NK-92 treated with Interleukin-12 subunit alpha and Interleukin-12 subunit beta, amount 100 ng/mL, for 24 hours (cell line): ENCODE results near the gene SLC8A2.

Experiments
- DNase-seq: peaks from one replicate; lab custom pipeline; 2025; lab: John Stamatoyannopoulos, UW

SLC8A2 gene

GRCh38 chr19:47379381-47379938 lies 92.2 kb downstream of the SLC8A2 start:
- no peak for DNase-seq

- DNase-seq: no peak
Observed at GRCh38 chr19:47378246-47378645, 93.4 kb downstream of the SLC8A2 start.
